HG03442 (cell line): ENCODE measurements around the gene SHF.
A peak's percentile ranks its signal among the peaks of the same experiment; 100 is the strongest.

Experiments used
- ATAC-seq: cut with Tn5 transposase; IDR thresholded peaks from one replicate; pipeline ENCODE4 v1.9.1; 2021; ENCODE audit warnings: mild to moderate bottlenecking, moderate library complexity; ENCODE audit not compliant: unreplicated experiment

SHF gene

DNA sequence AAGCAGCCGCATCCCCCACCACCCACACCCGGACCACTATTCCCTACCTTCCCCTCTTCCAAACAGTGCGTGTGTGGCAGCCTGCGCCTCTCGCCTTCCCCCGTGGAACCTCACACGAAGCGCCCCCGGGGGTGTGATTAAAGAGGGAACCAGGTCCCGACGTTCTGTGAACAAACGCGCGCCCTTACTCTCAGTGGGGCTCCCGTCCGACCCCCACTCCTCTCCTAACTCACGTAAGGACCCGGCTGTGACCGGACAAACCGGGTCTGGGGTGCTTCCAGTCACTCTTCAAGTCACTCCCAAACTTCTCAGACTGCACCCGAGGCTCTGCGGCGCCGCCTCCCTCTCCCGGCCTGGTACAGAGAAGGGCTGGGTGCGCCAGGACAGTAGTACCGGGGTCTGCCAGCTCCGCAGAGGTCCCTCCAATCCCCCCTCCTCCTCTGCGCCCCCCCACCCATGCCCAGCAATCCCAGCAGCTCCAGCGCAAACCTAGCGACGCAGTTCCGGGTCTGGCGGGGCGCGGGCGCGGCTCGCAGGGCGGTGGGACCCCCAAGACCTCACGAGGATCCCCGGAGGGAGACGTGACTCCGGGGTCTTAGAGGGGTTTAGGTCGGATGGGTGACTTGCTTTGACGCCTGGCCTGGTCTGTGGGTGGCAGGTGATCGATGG lies 58.7 kb downstream of the SHF start:
- ATAC-seq, result no peak

DNA sequence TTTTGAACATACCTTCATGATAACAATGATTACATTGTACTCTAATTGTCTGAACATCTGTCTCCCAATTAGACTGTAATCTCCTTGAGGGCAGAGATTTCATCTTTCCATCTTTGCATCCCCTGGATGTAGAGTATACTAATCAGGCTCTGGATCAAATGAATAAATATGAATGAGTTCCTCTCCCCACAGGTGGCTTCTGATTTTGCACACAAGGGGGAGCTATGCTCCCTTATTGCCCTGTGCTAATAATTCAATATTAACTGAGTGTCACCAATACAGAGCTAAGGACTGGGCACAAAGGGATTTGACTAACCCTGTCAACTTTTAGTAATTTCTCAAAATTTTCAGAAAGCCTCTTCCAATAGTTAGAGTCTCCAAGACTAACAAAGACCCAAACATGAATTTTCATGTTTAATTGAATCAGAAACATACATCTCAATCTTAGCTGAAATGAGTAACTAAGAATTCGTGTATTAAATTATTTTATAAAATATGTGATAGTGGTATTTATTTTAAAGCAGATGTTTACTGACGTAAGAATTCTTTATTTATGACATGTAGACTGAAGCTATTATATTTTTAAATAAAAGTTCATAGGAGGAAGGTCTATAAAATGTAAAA lies 61.1 kb downstream of the SHF start:
- ATAC-seq, result no peak

DNA sequence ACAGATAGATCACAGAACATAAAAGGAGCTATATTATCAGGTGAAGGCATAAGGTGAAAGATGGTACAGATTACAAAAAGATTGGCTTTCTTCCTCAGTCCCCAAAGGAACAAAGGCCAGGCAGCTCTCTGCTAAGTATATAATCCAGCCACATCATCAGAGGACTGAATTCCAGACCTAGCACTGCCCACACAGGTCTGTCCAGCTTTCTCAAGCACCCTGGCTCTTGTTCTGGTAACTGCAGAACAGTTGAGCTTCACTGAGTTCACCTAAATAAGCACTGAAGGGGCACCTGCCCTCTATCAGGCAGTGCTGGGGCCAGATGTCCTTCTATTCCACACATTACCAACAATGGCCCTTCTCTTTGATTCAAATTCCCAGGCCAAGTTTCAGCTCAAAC lies 64.4 kb downstream of the SHF start:
- no peak for ATAC-seq

DNA sequence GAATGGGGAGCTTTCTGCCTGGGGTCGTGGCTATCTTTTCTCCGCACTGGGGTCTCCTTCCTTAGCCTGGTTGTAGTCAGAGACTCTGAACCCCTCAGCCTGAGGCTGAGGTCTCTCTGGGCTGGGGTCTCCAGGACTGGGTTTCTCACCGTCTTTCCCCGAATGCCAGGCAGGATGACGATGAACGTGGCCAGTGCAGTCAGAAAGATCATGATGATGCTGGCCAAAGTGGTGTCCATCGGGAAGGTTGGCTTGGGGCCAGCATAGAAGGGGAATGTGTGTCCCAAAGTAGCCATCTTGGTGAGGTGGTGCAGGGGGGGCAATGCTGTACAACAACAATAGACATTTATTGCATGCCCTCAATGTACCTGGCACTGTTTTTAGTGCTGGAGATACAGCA lies 65.0 kb downstream of the SHF start:
- no peak for ATAC-seq

DNA sequence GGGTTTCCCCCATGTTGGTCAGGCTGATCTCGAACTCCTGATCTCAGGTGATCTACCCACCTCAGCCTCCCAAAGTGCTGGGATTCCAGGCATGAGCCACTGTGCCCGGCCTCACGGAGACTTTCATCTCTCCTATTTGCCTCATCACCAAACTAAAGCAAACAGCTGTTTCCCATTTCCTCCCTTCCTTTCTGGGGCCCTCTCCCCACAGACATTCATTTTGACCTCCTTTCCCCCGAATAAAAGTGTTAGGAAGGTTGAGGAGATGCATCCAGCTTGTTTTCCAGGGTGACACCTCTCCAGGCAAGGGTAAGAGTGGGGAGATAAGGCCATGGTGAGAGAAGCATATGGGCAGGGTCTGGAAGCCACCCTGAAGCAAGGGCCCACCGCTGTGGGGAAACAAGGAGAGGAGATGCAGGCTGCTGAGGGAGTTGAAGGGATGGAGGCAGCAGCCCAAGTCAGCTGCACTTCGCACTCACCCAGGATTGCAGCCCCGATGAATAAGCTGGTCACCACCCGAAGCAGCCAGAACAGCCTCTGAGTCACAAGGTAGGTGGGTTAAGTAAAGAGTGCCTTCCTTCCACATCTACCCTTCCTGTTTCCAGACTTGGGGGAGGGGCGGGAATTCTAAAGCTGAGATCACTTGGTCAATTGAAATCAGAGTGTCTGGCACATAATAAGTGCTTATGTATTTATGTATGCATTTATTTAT lies 65.9 kb downstream of the SHF start:
- ATAC-seq, result no peak

GRCh38 chr15:45121020-45121419 lies 66.7 kb downstream of the SHF start:
- no peak for ATAC-seq

GRCh38 chr15:45120081-45120972 lies 67.4 kb downstream of the SHF start:
- no peak for ATAC-seq

DNA sequence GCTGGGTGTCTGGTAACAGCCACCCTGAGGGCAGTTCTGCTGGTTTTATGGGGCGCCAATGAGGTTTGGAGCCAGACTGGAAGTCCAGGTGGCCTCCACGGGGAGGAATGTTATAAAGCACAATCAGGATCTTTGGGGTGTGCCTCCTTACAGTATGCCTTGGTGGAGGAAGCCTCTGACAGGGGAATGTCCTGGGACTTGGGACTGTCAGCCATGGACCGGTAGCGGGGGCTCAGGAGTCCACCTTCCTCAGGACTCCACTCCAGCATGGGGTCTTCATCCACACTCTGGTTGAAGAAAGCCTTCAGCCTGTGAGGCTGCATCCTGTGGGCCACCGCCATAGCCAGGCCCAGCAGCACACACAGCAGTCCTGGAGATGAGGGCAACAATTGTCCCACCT lies 68.8 kb downstream of the SHF start:
- ATAC-seq, result no peak

GRCh38 chr15:45118131-45118588 lies 69.6 kb downstream of the SHF start:
- peak; percentile 93 for ATAC-seq

GRCh38 chr15:45117308-45118130 lies 70.2 kb downstream of the SHF start:
- ATAC-seq, result peak; percentile 4
